Fibroblast of lung (primary cell): Measurements from ENCODE around the gene HCRT. TPM values are rescaled to one million over a fixed set of nuclear protein-coding genes. Genes with fewer than 3 reads are reported as not detected.

ENCODE experiments used
- DNase-seq, 2 donors: peaks; one replicate each; pipeline versions ENCODE4 v3.0.0 to v3.0.0-alpha.2; 2010; ENCODE audit warnings: low read depth in 2 of 2
- H2AFZ ChIP-seq: 2 replicates; pipeline ENCODE4 v1.5.1; 2012; ENCODE audit warnings: low read length, control low read depth, inconsistent platforms
- H3K27ac ChIP-seq: 2 replicates; pipeline ENCODE4 v1.5.1; 2011; ENCODE audit warnings: low read length, control low read depth; ENCODE audit not compliant: insufficient read depth
- H3K27me3 ChIP-seq: 2 replicates; pipeline ENCODE4 v1.5.1; 2011; ENCODE audit warnings: mild to moderate bottlenecking, low read length; ENCODE audit not compliant: control insufficient read depth, insufficient read depth
- H3K36me3 ChIP-seq: 2 replicates; pipeline ENCODE4 v1.5.1; 2011; ENCODE audit warnings: low read length; ENCODE audit not compliant: control insufficient read depth, insufficient read depth
- H3K4me1 ChIP-seq: 2 replicates; pipeline ENCODE4 v1.5.1; 2011; ENCODE audit warnings: low read length; ENCODE audit not compliant: control insufficient read depth, insufficient read depth; ENCODE audit errors: extremely low read depth
- H3K4me2 ChIP-seq: 2 replicates; pipeline ENCODE4 v1.5.1; 2011; ENCODE audit warnings: low read length, control low read depth; ENCODE audit not compliant: insufficient read depth; ENCODE audit errors: extremely low read depth
- H3K4me3 ChIP-seq, 4 experiments: fragments of 200-600 bp in 1 of 4; sonication (generic) in 1 of 4; replicated peaks in 1 of 4; 2 replicates each; pipeline ENCODE4 v1.5.1; 2011 to 2016; ENCODE audit warnings: low read length in 4 of 4, low read depth in 3 of 4, mild to moderate bottlenecking in 3 of 4, control low read depth in 2 of 4, inconsistent platforms in 1 of 4, mixed read lengths in 1 of 4; ENCODE audit not compliant: insufficient read depth in 1 of 4; ENCODE audit errors: control extremely low read depth in 1 of 4
- H3K79me2 ChIP-seq: 2 replicates; pipeline ENCODE4 v1.5.1; 2012; ENCODE audit warnings: mild to moderate bottlenecking, low read length, inconsistent platforms; ENCODE audit not compliant: control insufficient read depth, insufficient read depth
- H3K9ac ChIP-seq: 2 replicates; pipeline ENCODE4 v1.5.1; 2011; ENCODE audit warnings: mild to moderate bottlenecking, low read length, control low read depth; ENCODE audit not compliant: insufficient read depth
- H3K9me3 ChIP-seq: 2 replicates; pipeline ENCODE4 v1.5.1; 2012; ENCODE audit warnings: low read depth, low read length; ENCODE audit not compliant: control insufficient read depth, insufficient read depth
- H4K20me1 ChIP-seq: 2 replicates; pipeline ENCODE4 v1.5.1; 2011; ENCODE audit warnings: low read length; ENCODE audit not compliant: control insufficient read depth, insufficient read depth; ENCODE audit errors: extremely low read depth
- EZH2 ChIP-seq: IDR thresholded peaks from 2 replicates; pipeline ENCODE4 v1.5.1; 2012; ENCODE audit warnings: low read length, control low read depth, mild to moderate bottlenecking; ENCODE audit errors: missing control alignments
- polyA plus RNA-seq, 2 donors: library from polyadenylated mRNA; depleted of rRNA in 1 of 2; stranded (reverse) in 1 of 2; unstranded in 1 of 2; fragments of >200 nt; gene quantifications; 2 replicates each; pipeline ENCODE4 v1.2.1, GENCODE V29; 2011 to 2012; ENCODE audit warnings: missing spikeins in 1 of 2
- total RNA-seq: library from RNA; depleted of rRNA; stranded (reverse); fragments of >200 nt; gene quantifications from 2 replicates; pipeline ENCODE4 v1.2.1, GENCODE V29; 2014
- TF ChIP-seq, protein P1 (sequence below), 2 donors: IDR thresholded peaks in 1 of 2; conservative IDR thresholded peaks in 1 of 2; 1 replicate in 1 of 2; 2 replicates in 1 of 2; pipeline ENCODE4 v1.5.1; 2011 to 2012; ENCODE audit warnings: low read length in 2 of 2, control low read depth in 1 of 2, inconsistent platforms in 1 of 2, low read depth in 1 of 2, mild to moderate bottlenecking in 1 of 2

The HCRT gene
- total and polyA plus RNA-seq, 2 donors (not counting 1 experiment from before 2014, with no cell fraction given) = not detected

DNA sequence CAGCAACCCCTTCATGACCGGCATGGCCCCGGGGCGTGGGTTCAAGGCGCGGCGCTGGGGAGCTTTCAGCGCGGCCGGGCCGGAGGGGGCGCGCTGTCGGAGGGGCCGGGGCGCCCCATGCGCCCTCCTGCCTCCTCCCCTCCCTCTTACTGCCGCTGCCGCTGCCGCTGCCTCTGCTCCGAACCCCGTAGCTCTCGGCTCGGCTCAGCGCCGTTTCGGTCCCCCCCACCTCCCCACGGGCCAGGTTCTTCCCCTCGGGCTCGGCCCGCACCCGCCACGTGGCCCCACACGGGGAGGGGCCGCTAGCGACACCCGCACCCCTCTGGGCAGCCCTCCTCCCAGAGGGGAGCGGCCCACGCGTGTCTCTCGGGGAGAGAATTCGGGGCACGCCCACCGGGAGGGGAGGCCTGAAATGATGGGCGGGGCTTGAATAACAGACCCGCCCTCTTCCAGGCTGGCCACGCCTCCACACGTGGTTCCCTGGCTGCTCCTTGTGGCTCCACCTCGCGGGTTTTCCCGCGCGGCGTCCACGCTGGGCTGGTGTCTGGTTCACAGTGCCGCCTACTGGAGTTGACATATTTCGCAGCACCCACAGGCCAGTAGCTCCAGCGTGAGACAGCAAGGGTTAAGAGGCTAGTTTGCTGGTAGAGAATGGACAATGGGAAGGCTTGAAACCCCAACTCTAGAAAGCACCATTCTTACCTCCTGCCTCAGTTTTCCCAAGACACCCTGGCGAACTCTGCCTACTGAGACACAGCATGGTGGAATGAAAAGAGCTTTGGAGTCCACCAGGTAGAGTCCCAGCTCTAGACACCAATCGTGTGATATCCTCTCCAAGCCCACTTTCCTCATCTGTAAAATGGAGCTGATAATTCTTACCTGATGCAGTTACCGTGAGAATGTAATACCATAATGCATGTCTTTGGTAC is 4.1 kb downstream of the HCRT start, which contains the start of gene KCNH4:
Gene KCNH4, minus strand, starts transcription at position 221 of the 929 bp plus-strand sequence. Its CDS starts 197 bp downstream, at position 24.
- TF ChIP-seq, protein P1, sequence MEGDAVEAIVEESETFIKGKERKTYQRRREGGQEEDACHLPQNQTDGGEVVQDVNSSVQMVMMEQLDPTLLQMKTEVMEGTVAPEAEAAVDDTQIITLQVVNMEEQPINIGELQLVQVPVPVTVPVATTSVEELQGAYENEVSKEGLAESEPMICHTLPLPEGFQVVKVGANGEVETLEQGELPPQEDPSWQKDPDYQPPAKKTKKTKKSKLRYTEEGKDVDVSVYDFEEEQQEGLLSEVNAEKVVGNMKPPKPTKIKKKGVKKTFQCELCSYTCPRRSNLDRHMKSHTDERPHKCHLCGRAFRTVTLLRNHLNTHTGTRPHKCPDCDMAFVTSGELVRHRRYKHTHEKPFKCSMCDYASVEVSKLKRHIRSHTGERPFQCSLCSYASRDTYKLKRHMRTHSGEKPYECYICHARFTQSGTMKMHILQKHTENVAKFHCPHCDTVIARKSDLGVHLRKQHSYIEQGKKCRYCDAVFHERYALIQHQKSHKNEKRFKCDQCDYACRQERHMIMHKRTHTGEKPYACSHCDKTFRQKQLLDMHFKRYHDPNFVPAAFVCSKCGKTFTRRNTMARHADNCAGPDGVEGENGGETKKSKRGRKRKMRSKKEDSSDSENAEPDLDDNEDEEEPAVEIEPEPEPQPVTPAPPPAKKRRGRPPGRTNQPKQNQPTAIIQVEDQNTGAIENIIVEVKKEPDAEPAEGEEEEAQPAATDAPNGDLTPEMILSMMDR (conservative IDR thresholded peaks at IDR 0.05 in 1 of 2, IDR thresholded peaks at IDR 0.05 in 1 of 2; ENCODE audit: low read depth in 1 of 2, low read length in 2 of 2) = peak; percentile 45 to 48
- TF ChIP-seq EZH2 = peak; percentile 18
- H3K9me3 ChIP-seq = no peaks in the 10 kb centered on the region
- peaks cover 7% of the 10 kb centered on the region for H3K4me1 ChIP-seq
- H3K36me3 ChIP-seq = no peaks in the 10 kb centered on the region
- H3K27ac ChIP-seq = no peak within 1 kb of the TSS
- no peaks in the 10 kb centered on the region for H3K79me2 ChIP-seq
- H3K27me3 ChIP-seq = peaks cover 25% of the 10 kb centered on the region
- peak; percentile 41 to 70 for DNase-seq
- peak within 1 kb of the TSS; percentile 59 for H3K4me2 ChIP-seq
- peak within 1 kb of the TSS in 1 of 4 experiments; percentile 37 for H3K4me3 ChIP-seq
- no peak within 1 kb of the TSS for H3K9ac ChIP-seq
- no peak within 1 kb of the TSS for H2AFZ ChIP-seq
- H4K20me1 ChIP-seq = no peaks in the 10 kb centered on the region

DNA sequence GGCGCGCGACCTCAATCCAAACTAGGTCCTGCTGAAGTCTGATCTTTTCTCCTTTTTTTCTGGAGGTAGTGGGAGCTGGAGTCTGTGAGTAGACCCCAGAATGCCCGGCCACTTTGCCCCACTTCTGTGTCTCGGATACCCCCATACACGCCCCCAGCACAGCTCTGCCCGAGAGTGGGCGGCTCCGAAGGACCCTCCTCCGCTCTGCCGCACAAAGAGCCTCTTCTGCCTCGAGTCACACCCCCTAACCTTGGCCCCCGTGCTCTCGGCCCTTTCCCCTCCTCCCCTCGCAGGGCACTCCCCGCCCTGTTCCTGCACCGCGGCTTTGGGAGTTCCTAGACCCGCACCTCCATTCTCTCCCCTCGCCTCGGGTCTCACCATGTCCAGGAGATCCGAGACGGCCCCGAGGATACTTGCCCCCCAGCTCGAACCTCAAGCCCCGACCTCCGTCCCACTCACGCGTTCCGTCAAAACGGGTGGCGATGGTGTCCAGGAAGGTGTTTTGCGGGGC is 4.8 kb downstream of the HCRT start:
- Histone ChIP-seq H4K20me1 (no peaks in the 10 kb centered on the region), H3K4me2 (no peak overlapping the region), H3K9me3 (no peaks in the 10 kb centered on the region), H2AFZ (no peak overlapping the region), H3K79me2 (no peaks in the 10 kb centered on the region), H3K4me1 (peaks cover 7% of the 10 kb centered on the region), H3K27ac (no peak overlapping the region), H3K9ac (no peak overlapping the region), H3K36me3 (no peaks in the 10 kb centered on the region), H3K27me3 (peaks cover 25% of the 10 kb centered on the region), H3K4me3 (peak overlapping the region in 1 of 4 experiments; percentile 37)
- TF ChIP-seq EZH2 = peak; percentile 81
- TF ChIP-seq, protein P1 (conservative IDR thresholded peaks at IDR 0.05 in 1 of 2, IDR thresholded peaks at IDR 0.05 in 1 of 2; ENCODE audit: low read depth in 1 of 2, low read length in 2 of 2) = no peak
- no peak for DNase-seq

DNA sequence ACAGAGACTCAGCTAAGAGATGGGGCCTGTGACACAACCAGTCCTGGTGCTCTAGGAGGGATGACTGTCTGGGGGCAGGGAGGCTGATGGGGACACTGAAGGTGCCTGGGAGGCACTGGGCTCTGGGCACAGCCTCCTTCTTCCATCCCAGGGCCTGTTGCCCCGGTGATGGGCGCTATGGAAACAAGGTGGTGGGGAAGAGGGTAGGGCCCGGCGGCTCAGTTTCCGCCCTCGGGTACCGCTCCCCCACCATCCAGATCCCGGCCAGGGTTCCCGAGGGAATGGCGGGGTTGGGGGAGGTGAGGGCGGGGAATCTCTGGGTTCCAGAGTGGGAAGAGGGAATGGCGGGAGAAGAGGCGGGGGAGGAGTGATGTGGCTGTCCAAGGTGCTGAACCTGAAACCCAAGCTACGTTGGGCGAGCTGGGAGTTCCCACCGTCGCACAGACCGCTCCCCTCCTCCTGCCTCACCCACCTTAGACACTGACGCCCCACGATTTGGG is 5.3 kb downstream of the HCRT start:
- Histone ChIP-seq H3K79me2 (no peaks in the 10 kb centered on the region), H3K9me3 (no peaks in the 10 kb centered on the region), H2AFZ (no peak overlapping the region), H3K27ac (no peak overlapping the region), H3K36me3 (no peaks in the 10 kb centered on the region), H3K4me2 (no peak overlapping the region), H3K9ac (no peak overlapping the region), H4K20me1 (no peaks in the 10 kb centered on the region), H3K4me3 (no peak overlapping the region), H3K4me1 (peaks cover 7% of the 10 kb centered on the region), H3K27me3 (peaks cover 25% of the 10 kb centered on the region)
- peak; percentile 24 to 28 for DNase-seq
- TF ChIP-seq EZH2 = peak; percentile 88
- TF ChIP-seq, protein P1 (conservative IDR thresholded peaks at IDR 0.05 in 1 of 2, IDR thresholded peaks at IDR 0.05 in 1 of 2; ENCODE audit: low read depth in 1 of 2, low read length in 2 of 2) = no peak
